GM13977 (cell line): Measurements from ENCODE around the gene SMARCA4.
"Not testable (repeated sequence)": the region's sequence is repeated elsewhere in the genome, so short reads cannot be mapped to it uniquely, and the experiment has no call there.

Source experiments
- DNase-seq: peaks from one replicate; pipeline ENCODE4 v3.0.0; 2012; ENCODE audit warnings: low spot score
- CTCF ChIP-seq: IDR thresholded peaks from 2 replicates; pipeline ENCODE4 v1.5.1; 2012; ENCODE audit warnings: mild to moderate bottlenecking, control low read depth; ENCODE audit not compliant: insufficient read depth; ENCODE audit errors: extremely low read depth, missing control alignments
- in situ Hi-C: fragments of 300-500 bp; cut with MboI; formaldehyde crosslinking; loops from one replicate; pipeline ENCODE4 v1.12.0; 2022; ENCODE audit warnings: low sequenced_read_pairs, low pct_unique_long_range_greater_than_20kb, mixed read lengths, inconsistent platforms; ENCODE audit not compliant: unreplicated experiment

SMARCA4 gene

GRCh38 chr19:11093689-11094238 lies 132.9 kb downstream of the SMARCA4 start:
- TF ChIP-seq CTCF = no peak
- no peak for DNase-seq
- in situ Hi-C loops = no loop called here

GRCh38 chr19:11094520-11094894 lies 133.7 kb downstream of the SMARCA4 start:
- in situ Hi-C loops = no loop called here

GRCh38 chr19:11096210-11096841 lies 135.5 kb downstream of the SMARCA4 start:
- no peak for TF ChIP-seq CTCF
- DNase-seq = peak; percentile 56
- in situ Hi-C loops = no loop called here

More at GRCh38 chr19:11094520-11094894, 133.7 kb downstream of the SMARCA4 start:
- no peak for DNase-seq
- TF ChIP-seq CTCF = no peak

GRCh38 chr19:11097367-11097766 lies 136.5 kb downstream of the SMARCA4 start:
- DNase-seq, in situ Hi-C loops: not testable (repeated sequence)

- DNase-seq = no peak
- in situ Hi-C loops = no loop called here
- TF ChIP-seq CTCF = no peak
Measured at GRCh38 chr19:11098327-11098726, 137.5 kb downstream of the SMARCA4 start.

- no peak for TF ChIP-seq CTCF
- no peak for DNase-seq
- in situ Hi-C loops = no loop called here
Measured at GRCh38 chr19:11098861-11099260, 138.0 kb downstream of the SMARCA4 start.

GRCh38 chr19:11100049-11100448 lies 139.2 kb downstream of the SMARCA4 start:
- DNase-seq = no peak
- in situ Hi-C loops = no loop called here
- TF ChIP-seq CTCF = no peak
